ENCODE data around the gene PRND.
A peak's percentile ranks its signal among the peaks of the same experiment; 100 is the strongest.
"Not testable (repeated sequence)": the region's sequence is repeated elsewhere in the genome, so short reads cannot be mapped to it uniquely, and the experiment has no call there.

The PRND gene

GRCh38 chr20:4697189-4697830 is 24.4 kb upstream of the PRND start:
- Mint-ChIP-seq H3K36me3 (peaks cover 36% of the 10 kb centered on the region), H3K27me3 (no peaks in the 10 kb centered on the region), H3K4me1 (peaks cover 28% of the 10 kb centered on the region), H3K27ac (peak overlapping the region; percentile 2), H3K9me3 (no peaks in the 10 kb centered on the region), H3K4me3 (no peak overlapping the region)
- DNase-seq (ENCODE audit: low spot score in 2 of 2) (no peak), ATAC-seq (ENCODE audit: low read depth) (no peak)

DNA sequence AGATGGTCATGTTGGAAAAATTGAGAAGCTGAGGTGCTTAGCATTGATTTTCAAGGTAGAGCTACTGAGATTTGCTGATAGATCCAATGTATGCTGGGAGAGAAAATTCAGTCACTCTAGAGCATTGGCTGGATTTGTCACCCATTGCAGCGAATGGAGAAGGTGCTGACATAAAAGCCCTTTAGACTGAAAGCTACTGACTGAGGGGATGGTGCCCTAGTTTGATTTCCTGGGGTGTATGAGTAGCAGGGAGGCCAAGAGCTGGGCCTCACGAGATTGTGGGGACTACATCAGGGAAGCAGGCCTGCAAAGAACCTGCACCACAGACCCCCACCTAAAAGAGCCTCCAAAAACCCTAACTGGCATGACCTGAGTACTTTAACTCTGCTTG is 23.9 kb upstream of the PRND start:
- peaks cover 29% of the 10 kb centered on the region for H3K4me1 Mint-ChIP-seq
- peaks cover 34% of the 10 kb centered on the region for H3K36me3 Mint-ChIP-seq
- ATAC-seq (ENCODE audit: low read depth) (no peak), DNase-seq (ENCODE audit: low spot score in 2 of 2) (no peak)
- H3K27ac Mint-ChIP-seq, result peak overlapping the region; percentile 2
- H3K27me3 Mint-ChIP-seq, result no peaks in the 10 kb centered on the region
- no peak overlapping the region for H3K4me3 Mint-ChIP-seq
- no peaks in the 10 kb centered on the region for H3K9me3 Mint-ChIP-seq

- ATAC-seq (ENCODE audit: low read depth) (no peak), DNase-seq (ENCODE audit: low spot score in 2 of 2) (no peak)
- Mint-ChIP-seq H3K27me3 (no peaks in the 10 kb centered on the region), H3K36me3 (peaks cover 25% of the 10 kb centered on the region), H3K4me1 (peaks cover 29% of the 10 kb centered on the region), H3K27ac (no peak overlapping the region), H3K9me3 (no peaks in the 10 kb centered on the region), H3K4me3 (no peak overlapping the region)
Observed at GRCh38 chr20:4699216-4699615, 22.5 kb upstream of the PRND start.

DNA sequence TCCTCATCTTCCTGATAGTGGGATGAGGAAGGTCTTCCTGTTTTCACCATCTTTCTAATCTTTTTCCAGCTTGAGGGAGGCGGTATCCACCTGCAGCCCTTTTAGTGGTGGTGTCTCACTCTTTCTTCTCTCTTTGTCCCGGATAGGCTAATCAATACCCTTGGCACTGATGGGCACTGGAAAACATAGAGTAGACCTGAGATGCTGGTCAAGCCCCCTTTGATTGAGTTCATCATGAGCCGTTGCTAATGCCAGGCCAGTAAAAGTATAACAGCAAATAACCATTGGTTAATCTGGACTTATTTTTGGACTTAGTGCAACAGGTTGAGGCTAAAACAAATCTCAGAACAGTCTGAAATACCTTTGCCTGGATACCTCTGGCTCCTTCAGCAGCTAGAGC is 21.8 kb upstream of the PRND start:
- no peak for DNase-seq (ENCODE audit: low spot score in 2 of 2)
- Mint-ChIP-seq H3K27me3 (no peaks in the 10 kb centered on the region), H3K27ac (no peak overlapping the region), H3K4me3 (no peak overlapping the region), H3K4me1 (peaks cover 33% of the 10 kb centered on the region), H3K9me3 (no peaks in the 10 kb centered on the region), H3K36me3 (peaks cover 22% of the 10 kb centered on the region)
- no peak for ATAC-seq (ENCODE audit: low read depth)

DNA sequence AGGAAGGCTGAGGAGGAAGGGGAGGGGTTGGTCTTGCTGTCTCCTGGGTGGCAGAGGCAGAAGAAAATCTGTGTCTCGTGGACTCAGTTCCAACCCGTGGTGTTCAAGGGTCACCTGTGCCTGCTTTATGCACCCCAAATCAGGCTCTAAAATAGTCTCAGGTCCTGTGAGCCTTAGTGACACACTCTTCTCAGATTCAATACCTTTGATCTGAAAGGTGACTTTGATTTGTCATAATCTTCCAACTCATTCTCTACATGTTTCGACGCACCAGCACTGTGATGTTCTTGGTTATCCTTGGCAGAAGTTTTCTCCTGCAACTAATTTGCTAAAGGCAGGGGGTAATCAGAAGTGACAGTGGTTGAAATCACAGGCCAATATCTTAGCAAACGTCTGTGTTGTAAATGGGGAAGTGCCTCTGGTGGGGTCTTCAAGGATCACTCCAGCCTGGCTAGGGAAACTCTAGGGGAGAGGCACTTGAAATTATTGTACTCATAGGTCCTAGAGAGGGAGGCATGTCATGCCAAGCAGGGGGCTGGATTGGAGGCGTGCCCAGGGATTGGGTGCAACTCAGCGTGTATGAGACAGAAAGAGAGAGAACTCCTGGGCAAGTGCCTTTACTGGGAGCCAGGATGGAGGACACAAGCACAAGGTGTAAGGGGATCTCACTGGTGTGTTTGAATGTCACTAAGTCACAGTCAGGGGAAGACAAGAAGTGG is 19.0 kb upstream of the PRND start:
- peak overlapping the region; percentile 7 for H3K27ac Mint-ChIP-seq
- DNase-seq (ENCODE audit: low spot score in 2 of 2) (no peak), ATAC-seq (ENCODE audit: low read depth) (no peak)
- H3K4me3 Mint-ChIP-seq, result no peak overlapping the region
- H3K27me3 Mint-ChIP-seq, result no peaks in the 10 kb centered on the region
- peaks cover 21% of the 10 kb centered on the region for H3K4me1 Mint-ChIP-seq
- peaks cover 9% of the 10 kb centered on the region for H3K36me3 Mint-ChIP-seq
- no peaks in the 10 kb centered on the region for H3K9me3 Mint-ChIP-seq

- H3K27me3 Mint-ChIP-seq, result no peaks in the 10 kb centered on the region
- H3K4me1 Mint-ChIP-seq, result peaks cover 18% of the 10 kb centered on the region
- H3K9me3 Mint-ChIP-seq, result no peaks in the 10 kb centered on the region
- DNase-seq (ENCODE audit: low spot score in 2 of 2) (no peak), ATAC-seq (ENCODE audit: low read depth) (no peak)
- no peak overlapping the region for H3K4me3 Mint-ChIP-seq
- H3K36me3 Mint-ChIP-seq, result peaks cover 7% of the 10 kb centered on the region
- H3K27ac Mint-ChIP-seq, result peak overlapping the region; percentile 7
Observed at GRCh38 chr20:4703281-4703676, 18.4 kb upstream of the PRND start.

DNA sequence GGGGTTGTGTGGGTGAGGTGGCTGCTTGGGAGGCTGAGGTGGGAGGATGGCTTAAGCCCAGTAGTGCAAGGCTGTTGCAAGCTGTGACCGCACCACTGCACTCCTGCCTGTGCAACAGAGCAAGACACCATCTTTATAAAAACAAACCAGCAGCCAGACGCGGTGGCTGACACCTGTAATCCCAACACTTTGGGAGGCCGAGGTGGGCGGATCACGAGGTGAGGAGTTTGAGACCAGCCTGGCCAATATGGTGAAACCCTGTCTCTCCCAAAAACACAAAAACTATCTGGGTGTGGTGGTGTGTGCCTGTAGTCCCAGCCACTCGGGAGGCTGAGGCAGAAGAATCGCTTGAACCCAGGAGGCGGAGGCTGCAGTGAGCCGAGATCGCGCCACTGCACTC is 14.8 kb upstream of the PRND start:
- not testable (repeated sequence) for H3K9me3 Mint-ChIP-seq; H3K27me3 Mint-ChIP-seq; DNase-seq (ENCODE audit: low spot score in 2 of 2); ATAC-seq (ENCODE audit: low read depth); H3K4me3 Mint-ChIP-seq; H3K27ac Mint-ChIP-seq; H3K36me3 Mint-ChIP-seq
- H3K4me1 Mint-ChIP-seq, result peaks cover 23% of the 10 kb centered on the region

GRCh38 chr20:4708036-4708435 is 13.7 kb upstream of the PRND start:
- no peak for DNase-seq (ENCODE audit: low spot score in 2 of 2)
- ATAC-seq (ENCODE audit: low read depth), result no peak
- H3K36me3 Mint-ChIP-seq, result no peaks in the 10 kb centered on the region
- no peaks in the 10 kb centered on the region for H3K27me3 Mint-ChIP-seq
- H3K9me3 Mint-ChIP-seq, result peaks cover 4% of the 10 kb centered on the region
- H3K27ac Mint-ChIP-seq, result no peak overlapping the region
- H3K4me1 Mint-ChIP-seq, result peaks cover 19% of the 10 kb centered on the region
- no peak overlapping the region for H3K4me3 Mint-ChIP-seq

DNA sequence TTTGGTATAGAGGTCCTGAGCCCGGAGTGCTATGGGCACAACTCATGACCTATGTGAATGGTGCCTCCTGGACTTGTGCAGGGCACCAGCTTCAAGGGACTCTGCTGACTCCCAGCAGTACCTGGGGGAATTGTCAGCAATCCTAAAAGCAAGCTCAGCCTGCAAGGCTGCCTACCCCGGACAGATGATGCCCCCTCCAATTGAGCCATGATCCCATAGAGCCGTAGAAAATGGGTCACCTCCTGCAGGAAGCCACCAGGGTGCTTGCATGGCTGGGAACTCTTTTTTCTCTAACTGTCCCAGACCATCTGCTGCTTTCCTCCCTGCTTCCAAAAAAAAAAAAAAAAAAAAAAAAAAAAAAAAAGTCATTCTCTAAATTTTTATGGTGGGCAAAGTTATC is 12.9 kb upstream of the PRND start:
- H3K27me3 Mint-ChIP-seq, result no peaks in the 10 kb centered on the region
- H3K36me3 Mint-ChIP-seq, result no peaks in the 10 kb centered on the region
- peaks cover 24% of the 10 kb centered on the region for H3K4me1 Mint-ChIP-seq
- no peak for ATAC-seq (ENCODE audit: low read depth)
- H3K27ac Mint-ChIP-seq, result no peak overlapping the region
- H3K4me3 Mint-ChIP-seq, result no peak overlapping the region
- no peak for DNase-seq (ENCODE audit: low spot score in 2 of 2)
- H3K9me3 Mint-ChIP-seq, result peaks cover 7% of the 10 kb centered on the region

- Mint-ChIP-seq H3K9me3 (peaks cover 7% of the 10 kb centered on the region), H3K36me3 (no peaks in the 10 kb centered on the region), H3K27ac (no peak overlapping the region), H3K4me1 (peaks cover 20% of the 10 kb centered on the region), H3K27me3 (no peaks in the 10 kb centered on the region), H3K4me3 (no peak overlapping the region)
- DNase-seq (ENCODE audit: low spot score in 2 of 2), result no peak
- no peak for ATAC-seq (ENCODE audit: low read depth)
Observed at GRCh38 chr20:4709261-4710105, 12.2 kb upstream of the PRND start.

DNA sequence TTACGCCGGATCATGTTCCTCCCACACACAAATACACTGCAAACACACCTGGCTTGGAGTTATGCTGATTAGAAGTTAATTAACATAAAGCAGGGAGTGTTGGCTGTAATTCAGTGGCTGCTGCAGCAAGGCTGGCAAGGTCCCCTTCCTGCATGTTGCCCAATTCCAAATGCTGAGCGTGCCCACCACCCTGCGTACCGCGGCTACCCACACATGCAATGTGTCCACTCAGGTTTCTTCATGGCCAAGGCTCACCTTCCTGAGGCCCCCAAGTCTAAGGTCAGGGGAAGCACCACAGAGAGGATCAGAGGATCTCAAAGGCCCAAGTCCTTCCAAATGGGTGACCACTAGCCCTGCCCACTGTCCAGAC is 11.6 kb upstream of the PRND start:
- no peaks in the 10 kb centered on the region for H3K27me3 Mint-ChIP-seq
- ATAC-seq (ENCODE audit: low read depth), result no peak
- H3K4me3 Mint-ChIP-seq, result no peak overlapping the region
- no peak overlapping the region for H3K27ac Mint-ChIP-seq
- H3K36me3 Mint-ChIP-seq, result no peaks in the 10 kb centered on the region
- H3K4me1 Mint-ChIP-seq, result peaks cover 16% of the 10 kb centered on the region
- H3K9me3 Mint-ChIP-seq, result peaks cover 7% of the 10 kb centered on the region
- no peak for DNase-seq (ENCODE audit: low spot score in 2 of 2)

- peak overlapping the region; percentile 62 for H3K27ac Mint-ChIP-seq
- DNase-seq (ENCODE audit: low spot score in 2 of 2) (no peak), ATAC-seq (ENCODE audit: low read depth) (peak; percentile 87)
- H3K27me3 Mint-ChIP-seq, result no peaks in the 10 kb centered on the region
- H3K36me3 Mint-ChIP-seq, result no peaks in the 10 kb centered on the region
- peak overlapping the region; percentile 55 for H3K4me3 Mint-ChIP-seq
- H3K9me3 Mint-ChIP-seq, result peaks cover 7% of the 10 kb centered on the region
- peaks cover 13% of the 10 kb centered on the region for H3K4me1 Mint-ChIP-seq
Observed at GRCh38 chr20:4711511-4711910, 10.2 kb upstream of the PRND start.

- no peak overlapping the region for H3K4me3 Mint-ChIP-seq
- DNase-seq (ENCODE audit: low spot score in 2 of 2), result no peak
Observed at GRCh38 chr20:4713401-4713800, 8.3 kb upstream of the PRND start.

GRCh38 chr20:4714818-4715217 is 6.9 kb upstream of the PRND start:
- no peak overlapping the region for H3K4me3 Mint-ChIP-seq
- H3K27ac Mint-ChIP-seq, result no peak overlapping the region
- no peak for ATAC-seq (ENCODE audit: low read depth)
- DNase-seq (ENCODE audit: low spot score in 2 of 2), result no peak
- no peaks in the 10 kb centered on the region for H3K36me3 Mint-ChIP-seq
- H3K9me3 Mint-ChIP-seq, result peaks cover 3% of the 10 kb centered on the region
- H3K4me1 Mint-ChIP-seq, result peaks cover 23% of the 10 kb centered on the region
- H3K27me3 Mint-ChIP-seq, result no peaks in the 10 kb centered on the region

More at GRCh38 chr20:4713401-4713800, 8.3 kb upstream of the PRND start:
- ATAC-seq (ENCODE audit: low read depth), result no peak
- Mint-ChIP-seq H3K9me3 (peaks cover 7% of the 10 kb centered on the region), H3K4me1 (peaks cover 17% of the 10 kb centered on the region), H3K36me3 (no peaks in the 10 kb centered on the region), H3K27ac (no peak overlapping the region), H3K27me3 (no peaks in the 10 kb centered on the region)

All from memory B cell (primary cell).